GM12878 (cell line): Measurements from ENCODE around the gene THAP11. TPM values are rescaled to one million over a fixed set of nuclear protein-coding genes. Genes with fewer than 3 reads are reported as not detected.
A peak's percentile ranks its signal among the peaks of the same experiment; 100 is the strongest.

Experiments used
- ATF7 ChIP-seq: fragments of 450-650 bp; IDR thresholded peaks from 2 replicates; pipeline ENCODE4 v1.6.1; 2016; ENCODE audit warnings: low read depth, mild to moderate bottlenecking
- BCL11A ChIP-seq: IDR thresholded peaks from 2 replicates; pipeline ENCODE4 v1.6.1; 2011; ENCODE audit warnings: low read depth, low read length
- BHLHE40 ChIP-seq, 2 experiments: fragments of 450-650 bp in 1 of 2; IDR thresholded peaks; 2 replicates each; pipeline ENCODE4 v1.6.1; 2011 to 2017; ENCODE audit warnings: low read depth in 2 of 2, borderline replicate concordance in 1 of 2, improper control_type of control experiment in 1 of 2, low read length in 1 of 2, mild to moderate bottlenecking in 1 of 2
- CHD4 ChIP-seq: fragments of 200-600 bp; sonication (generic); IDR thresholded peaks from 2 replicates; pipeline ENCODE4 v1.6.1; 2016; ENCODE audit warnings: mild to moderate bottlenecking
- CREB1 ChIP-seq: IDR thresholded peaks from 2 replicates; pipeline ENCODE4 v1.6.1; 2012; ENCODE audit warnings: low read depth, mild to moderate bottlenecking, inconsistent platforms
- FOS ChIP-seq: IDR thresholded peaks from 3 replicates; pipeline ENCODE4 v1.6.1; 2011; ENCODE audit warnings: borderline replicate concordance; ENCODE audit not compliant: insufficient read length; ENCODE audit errors: extremely low read depth
- HCFC1 ChIP-seq: fragments of 150-350 bp; IDR thresholded peaks from 2 replicates; pipeline ENCODE4 v1.6.1; 2014; ENCODE audit warnings: low read length
- IKZF2 ChIP-seq, 2 experiments: fragments of 450-650 bp; IDR thresholded peaks; 2 replicates each; pipeline ENCODE4 v1.6.1; 2017; ENCODE audit warnings: mild to moderate bottlenecking in 2 of 2, moderate library complexity in 2 of 2
- IRF5 ChIP-seq: fragments of 450-650 bp; IDR thresholded peaks from 2 replicates; pipeline ENCODE4 v1.6.1; 2017; ENCODE audit warnings: borderline replicate concordance
- MTA2 ChIP-seq: fragments of 450-650 bp; IDR thresholded peaks from 2 replicates; pipeline ENCODE4 v1.6.1; 2016; ENCODE audit warnings: low read depth, mild to moderate bottlenecking, moderate library complexity
- MTA3 ChIP-seq: IDR thresholded peaks from 2 replicates; pipeline ENCODE4 v1.6.1; 2012; ENCODE audit warnings: low read length, inconsistent platforms, borderline replicate concordance
- MYC ChIP-seq: IDR thresholded peaks from 2 replicates; pipeline ENCODE4 v1.6.1; 2011; ENCODE audit warnings: mild to moderate bottlenecking, low read length, moderate library complexity, inconsistent platforms; ENCODE audit not compliant: insufficient read depth, insufficient replicate concordance, insufficient read length, severe bottlenecking
- NR2F1 ChIP-seq: fragments of 450-650 bp; conservative IDR thresholded peaks from 2 replicates; pipeline ENCODE4 v1.6.1; 2017; ENCODE audit warnings: mild to moderate bottlenecking
- RAD21 ChIP-seq: IDR thresholded peaks from 2 replicates; pipeline ENCODE4 v1.6.1; 2011; ENCODE audit warnings: mild to moderate bottlenecking, low read depth, low read length, moderate library complexity; ENCODE audit not compliant: insufficient read depth
- RCOR1 ChIP-seq: conservative IDR thresholded peaks from 2 replicates; pipeline ENCODE4 v1.6.1; 2012; ENCODE audit warnings: low read depth, low read length, improper control_type of control experiment
- SIX5 ChIP-seq: IDR thresholded peaks from 2 replicates; pipeline ENCODE4 v1.6.1; 2011; ENCODE audit warnings: mild to moderate bottlenecking, low read depth, low read length, moderate library complexity; ENCODE audit not compliant: severe bottlenecking
- SKIL ChIP-seq: fragments of 450-650 bp; IDR thresholded peaks from 2 replicates; pipeline ENCODE4 v1.6.1; 2017; ENCODE audit warnings: mild to moderate bottlenecking, low read depth, inconsistent platforms; ENCODE audit not compliant: poor library complexity, severe bottlenecking
- WRNIP1 ChIP-seq: IDR thresholded peaks from 2 replicates; pipeline ENCODE4 v1.6.1; 2011; ENCODE audit warnings: low read depth, low read length, improper control_type of control experiment, borderline replicate concordance
- YBX1 ChIP-seq: fragments of 450-650 bp; IDR thresholded peaks from 2 replicates; pipeline ENCODE4 v1.6.1; 2016; ENCODE audit warnings: antibody characterized with exemption
- ZSCAN29 ChIP-seq: fragments of 450-650 bp; IDR thresholded peaks from 2 replicates; pipeline ENCODE4 v1.6.1; 2017; ENCODE audit warnings: mild to moderate bottlenecking, moderate library complexity
- polyA plus RNA-seq, 11 experiments: library from polyadenylated mRNA; depleted of rRNA in 4 of 11; unstranded in 6 of 11; stranded (reverse) in 5 of 11; fragments of >200 nt; fragmentation: Nextera tagmentation in 4 of 11; fragmentation: Illumina TruSeq in 1 of 11; extraction: Ambion mirVana in 4 of 11; extraction: Trizol in 1 of 11; gene quantifications; 1 replicate in 1 of 11; 2 replicates in 10 of 11; pipeline versions ENCODE4 v1.2.1 to v1.2.3, GENCODE V29; 2011 to 2016; ENCODE audit warnings: inconsistent platforms in 2 of 11, missing spikeins in 2 of 11, low read depth in 1 of 11
- total RNA-seq, 4 experiments: library from RNA; depleted of rRNA in 3 of 4; stranded (reverse); fragments of >200 nt in 3 of 4; fragmentation: Illumina TruSeq in 1 of 4; extraction: Trizol in 1 of 4; gene quantifications; 2 replicates each; pipeline versions ENCODE4 v1.2.1 to v1.2.3, GENCODE V29; 2013 to 2021
- TF ChIP-seq, protein P1 (sequence below): fragments of 450-650 bp; IDR thresholded peaks from 2 replicates; pipeline ENCODE4 v1.6.1; 2016; ENCODE audit warnings: mild to moderate bottlenecking, moderate library complexity, borderline replicate concordance
- TF ChIP-seq, protein P2 (sequence below): IDR thresholded peaks from 2 replicates; pipeline ENCODE4 v1.6.1; 2012; ENCODE audit warnings: low read length, inconsistent platforms

Gene THAP11
- total and polyA plus RNA-seq, 10 of the 15 experiments (the other 5 are each of a cell fraction or from before 2014, with no cell fraction given), result 2.5 to 36.7 (median 21.4) TPM

DNA sequence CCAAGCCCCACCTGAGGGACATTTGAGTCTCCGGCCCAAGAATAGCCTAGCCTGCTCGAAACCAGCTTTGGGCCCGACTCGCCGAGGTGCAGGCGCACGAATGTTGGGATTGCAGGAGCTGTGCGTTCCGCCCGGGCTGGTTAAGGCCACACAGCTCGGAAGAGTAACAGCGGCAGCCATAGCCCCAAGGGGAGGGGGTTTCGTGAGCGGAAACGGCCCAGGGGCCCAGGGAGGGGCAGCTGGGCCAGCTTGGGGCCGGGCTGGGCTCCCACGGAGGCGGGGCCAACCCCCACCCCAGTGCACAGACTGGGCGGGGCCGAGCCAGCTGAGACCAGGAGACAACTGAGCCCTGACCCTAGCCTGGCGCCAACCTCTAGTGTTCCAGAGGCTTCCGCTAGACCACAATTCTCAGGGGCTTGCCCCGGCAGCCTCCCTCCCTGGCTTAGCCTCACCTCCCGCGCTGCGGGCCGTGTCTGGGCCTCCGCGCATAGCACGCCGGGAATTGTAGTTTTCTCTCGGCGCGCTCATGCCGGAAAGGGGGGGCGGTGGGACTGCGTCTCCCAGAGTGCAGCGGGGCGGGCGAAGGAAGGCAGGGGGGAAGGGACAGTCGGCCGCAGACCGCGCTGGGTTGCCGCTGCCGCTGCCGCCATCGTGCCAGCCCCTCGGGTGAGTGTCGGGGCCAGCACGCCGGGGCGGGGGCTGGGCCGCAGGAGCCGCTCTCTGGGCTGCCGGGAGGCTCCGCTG is 4.4 kb downstream of the THAP11 start, which contains the start of gene NUTF2 (continued):
- TF ChIP-seq FOS (no peak), HCFC1 (peak; percentile 96), SIX5 (peak; percentile 95), CREB1 (peak; percentile 82), MTA3 (no peak; the same call in 1 of the 2 replicates), RAD21 (no peak), BCL11A (no peak), CHD4 (no peak), ATF7 (no peak), ZSCAN29 (no peak), NR2F1 (peak; percentile 90), MTA2 (no peak), SKIL (no peak), WRNIP1 (no peak), IRF5 (no peak), IKZF2 (IDR thresholded peaks at IDR 0.05) (peak; percentile 81 to 82), YBX1 (no peak), RCOR1 (no peak), BHLHE40 (IDR thresholded peaks at IDR 0.05; ENCODE audit: borderline replicate concordance in 1 of 2, low read depth in 2 of 2, low read length in 1 of 2) (peak in 1 of 2 experiments; percentile 69; a peak in 2 of 4 replicates), MYC (no peak)
- TF ChIP-seq, protein P1, sequence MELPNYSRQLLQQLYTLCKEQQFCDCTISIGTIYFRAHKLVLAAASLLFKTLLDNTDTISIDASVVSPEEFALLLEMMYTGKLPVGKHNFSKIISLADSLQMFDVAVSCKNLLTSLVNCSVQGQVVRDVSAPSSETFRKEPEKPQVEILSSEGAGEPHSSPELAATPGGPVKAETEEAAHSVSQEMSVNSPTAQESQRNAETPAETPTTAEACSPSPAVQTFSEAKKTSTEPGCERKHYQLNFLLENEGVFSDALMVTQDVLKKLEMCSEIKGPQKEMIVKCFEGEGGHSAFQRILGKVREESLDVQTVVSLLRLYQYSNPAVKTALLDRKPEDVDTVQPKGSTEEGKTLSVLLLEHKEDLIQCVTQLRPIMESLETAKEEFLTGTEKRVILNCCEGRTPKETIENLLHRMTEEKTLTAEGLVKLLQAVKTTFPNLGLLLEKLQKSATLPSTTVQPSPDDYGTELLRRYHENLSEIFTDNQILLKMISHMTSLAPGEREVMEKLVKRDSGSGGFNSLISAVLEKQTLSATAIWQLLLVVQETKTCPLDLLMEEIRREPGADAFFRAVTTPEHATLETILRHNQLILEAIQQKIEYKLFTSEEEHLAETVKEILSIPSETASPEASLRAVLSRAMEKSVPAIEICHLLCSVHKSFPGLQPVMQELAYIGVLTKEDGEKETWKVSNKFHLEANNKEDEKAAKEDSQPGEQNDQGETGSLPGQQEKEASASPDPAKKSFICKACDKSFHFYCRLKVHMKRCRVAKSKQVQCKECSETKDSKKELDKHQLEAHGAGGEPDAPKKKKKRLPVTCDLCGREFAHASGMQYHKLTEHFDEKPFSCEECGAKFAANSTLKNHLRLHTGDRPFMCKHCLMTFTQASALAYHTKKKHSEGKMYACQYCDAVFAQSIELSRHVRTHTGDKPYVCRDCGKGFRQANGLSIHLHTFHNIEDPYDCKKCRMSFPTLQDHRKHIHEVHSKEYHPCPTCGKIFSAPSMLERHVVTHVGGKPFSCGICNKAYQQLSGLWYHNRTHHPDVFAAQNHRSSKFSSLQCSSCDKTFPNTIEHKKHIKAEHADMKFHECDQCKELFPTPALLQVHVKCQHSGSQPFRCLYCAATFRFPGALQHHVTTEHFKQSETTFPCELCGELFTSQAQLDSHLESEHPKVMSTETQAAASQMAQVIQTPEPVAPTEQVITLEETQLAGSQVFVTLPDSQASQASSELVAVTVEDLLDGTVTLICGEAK, result peak; percentile 83
- TF ChIP-seq, protein P2, sequence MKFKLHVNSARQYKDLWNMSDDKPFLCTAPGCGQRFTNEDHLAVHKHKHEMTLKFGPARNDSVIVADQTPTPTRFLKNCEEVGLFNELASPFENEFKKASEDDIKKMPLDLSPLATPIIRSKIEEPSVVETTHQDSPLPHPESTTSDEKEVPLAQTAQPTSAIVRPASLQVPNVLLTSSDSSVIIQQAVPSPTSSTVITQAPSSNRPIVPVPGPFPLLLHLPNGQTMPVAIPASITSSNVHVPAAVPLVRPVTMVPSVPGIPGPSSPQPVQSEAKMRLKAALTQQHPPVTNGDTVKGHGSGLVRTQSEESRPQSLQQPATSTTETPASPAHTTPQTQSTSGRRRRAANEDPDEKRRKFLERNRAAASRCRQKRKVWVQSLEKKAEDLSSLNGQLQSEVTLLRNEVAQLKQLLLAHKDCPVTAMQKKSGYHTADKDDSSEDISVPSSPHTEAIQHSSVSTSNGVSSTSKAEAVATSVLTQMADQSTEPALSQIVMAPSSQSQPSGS, result no peak
